ENCODE measurements around the gene EIF3D. TPM values are rescaled to one million over a fixed set of nuclear protein-coding genes. Genes with fewer than 3 reads are reported as not detected.

EIF3D gene
- total RNA-seq, 1 experiment from 2014 or later, result 306 TPM

- BruUV-seq (replicated peaks), result no TSS peak
- ChIA-PET POLR2A (interaction anchor here (0.7 to 1.5 kb wide), 2 partner anchors 9 to 11 kb away, joined by 4 read pairs; no protein-coding TSS in a partner anchor), CTCF (interaction anchor here (1.1 to 1.5 kb wide), 6 partner anchors 11 to 187 kb away, joined by 4 to 28 read pairs (median 4); partner anchors contain the start of genes MYH9 and TXN2), RAD21 (ENCODE audit: low non-redundant PET in 1 of 2, low total read pairs in 2 of 2, uncharacterized antibody in 2 of 2, unreplicated experiment in 2 of 2) (interaction anchor here in 1 of 2 experiments (4.2 kb wide), 1 partner anchor 170 kb away, joined by 16 read pairs; no protein-coding TSS in a partner anchor)
- no peak overlapping the region for H3K4me3 ChIP-seq (replicated peaks in 1 of 2; ENCODE audit: low read depth in 1 of 2, low read length in 2 of 2)
- no peak overlapping the region for H3K27ac ChIP-seq (ENCODE audit: low read depth, low read length)
- no peak overlapping the region for H2AFZ ChIP-seq (ENCODE audit: low read depth, low read length, poor library complexity, severe bottlenecking)
- no peak for TF ChIP-seq EZH2 (IDR thresholded peaks at IDR 0.05)
- TF ChIP-seq JUND (IDR thresholded peaks at IDR 0.05), result no peak
- no peak for TF ChIP-seq FOSL1 (IDR thresholded peaks at IDR 0.05; ENCODE audit: low read depth)
- no peak for TF ChIP-seq CTCF (IDR thresholded peaks at IDR 0.05 in 2 of 3, conservative IDR thresholded peaks at IDR 0.05 in 1 of 3; ENCODE audit: borderline replicate concordance in 1 of 3, insufficient read depth in 1 of 3, low read depth in 2 of 3, low read length in 2 of 3)
- no peak for TF ChIP-seq SRF (IDR thresholded peaks at IDR 0.05; ENCODE audit: low read depth)
- TF ChIP-seq ZBTB33 (IDR thresholded peaks at IDR 0.05; ENCODE audit: extremely low read depth, insufficient replicate concordance, low read length), result no peak
- no peak for TF ChIP-seq ELF1 (IDR thresholded peaks at IDR 0.05; ENCODE audit: borderline replicate concordance, low read depth)
- H3K9ac ChIP-seq (ENCODE audit: low read length), result no peak overlapping the region
- H3K9me3 ChIP-seq (ENCODE audit: control insufficient read depth in 1 of 2, insufficient read depth in 1 of 2, low read depth in 1 of 2, low read length in 2 of 2), result no peaks in the 10 kb centered on the region
- no peaks in the 10 kb centered on the region for H3K79me2 ChIP-seq (ENCODE audit: insufficient read depth, low read length)
- no peaks in the 10 kb centered on the region for H3K9me2 ChIP-seq (ENCODE audit: insufficient read depth)
- intact Hi-C loops (cut with micrococcal nuclease), result loop anchor here (1.0 to 5.0 kb wide), 2 partner anchors 99 to 170 kb away; no protein-coding TSS in a partner anchor
- no peaks in the 10 kb centered on the region for H4K20me1 ChIP-seq (ENCODE audit: insufficient read depth)
- no peak overlapping the region for H3K4me2 ChIP-seq (ENCODE audit: low read length)
- H3K4me1 ChIP-seq (ENCODE audit: control insufficient read depth in 1 of 2, insufficient read depth in 2 of 2, low read length in 2 of 2), result peaks cover 39 to 46% of the 10 kb centered on the region in 2 experiments
- H3K27me3 ChIP-seq (ENCODE audit: insufficient read depth, low read length), result no peaks in the 10 kb centered on the region
- peaks cover 16 to 23% of the 10 kb centered on the region in 2 experiments for H3K36me3 ChIP-seq (ENCODE audit: control insufficient read depth in 1 of 2, insufficient read depth in 2 of 2, low read length in 2 of 2)
- ATAC-seq, result no peak
- no peak for DNase-seq (ENCODE audit: low read depth, low spot score)
Measured at GRCh38 chr22:36470994-36471331, 58.0 kb downstream of the EIF3D start.

All from HCT116 (cell line).